Activated T-helper 1 cell treated with anti-CD3 and anti-CD28 coated beads, Interleukin-2, amount 50 U/mL, for 16 hours (primary cell): ENCODE results near the gene SUPT3H.

Experiments
- DNase-seq, 2 donors: peaks; one replicate each; pipeline ENCODE4 v3.0.0-alpha.2; 2020; ENCODE audit warnings: low read depth in 1 of 2, low spot score in 1 of 2

The SUPT3H gene

GRCh38 chr6:45394586-45395095 lies 16.9 kb upstream of the SUPT3H start:
- DNase-seq = no peak

GRCh38 chr6:45388328-45388727 lies 10.6 kb upstream of the SUPT3H start:
- DNase-seq = no peak

- DNase-seq = no peak
Observed at GRCh38 chr6:45387236-45387635, 9.5 kb upstream of the SUPT3H start.

- DNase-seq = no peak
Observed at GRCh38 chr6:45386501-45386900, 8.8 kb upstream of the SUPT3H start.

- no peak for DNase-seq
Observed at GRCh38 chr6:45382391-45382790, 4.7 kb upstream of the SUPT3H start.

- no peak for DNase-seq
Observed at GRCh38 chr6:45378334-45378926, 696 bp upstream of the SUPT3H start.

- peak in 1 of 2 donors; percentile 57 for DNase-seq
Observed at GRCh38 chr6:45377043-45377553, 636 bp downstream of the SUPT3H start.

GRCh38 chr6:45376310-45377042 lies 1.3 kb downstream of the SUPT3H start:
- no peak for DNase-seq

- DNase-seq = no peak
Observed at GRCh38 chr6:45375449-45375848, 2.3 kb downstream of the SUPT3H start.

- DNase-seq = no peak
Observed at GRCh38 chr6:45371924-45372573, 5.7 kb downstream of the SUPT3H start.

GRCh38 chr6:45369870-45370269 lies 7.9 kb downstream of the SUPT3H start:
- DNase-seq = no peak

- no peak for DNase-seq
Observed at GRCh38 chr6:45367999-45368398, 9.7 kb downstream of the SUPT3H start.

GRCh38 chr6:45366534-45366933 lies 11.2 kb downstream of the SUPT3H start:
- DNase-seq = no peak

GRCh38 chr6:45365036-45365435 lies 12.7 kb downstream of the SUPT3H start:
- DNase-seq = no peak

GRCh38 chr6:45364466-45364865 lies 13.3 kb downstream of the SUPT3H start:
- no peak for DNase-seq

GRCh38 chr6:45353654-45354053 lies 24.1 kb downstream of the SUPT3H start:
- no peak for DNase-seq

- DNase-seq = no peak
Observed at GRCh38 chr6:45351667-45352066, 26.1 kb downstream of the SUPT3H start.

- DNase-seq = no peak
Observed at GRCh38 chr6:45351076-45351475, 26.7 kb downstream of the SUPT3H start.

GRCh38 chr6:45350186-45350710 lies 27.5 kb downstream of the SUPT3H start:
- DNase-seq = no peak

- no peak for DNase-seq
Observed at GRCh38 chr6:45344900-45345299, 32.8 kb downstream of the SUPT3H start.

- no peak for DNase-seq
Observed at GRCh38 chr6:45328523-45328922, 49.2 kb downstream of the SUPT3H start.
